ENCODE measurements around the gene TNK2. TPM values are rescaled to one million over a fixed set of nuclear protein-coding genes. Genes with fewer than 3 reads are reported as not detected.

The TNK2 gene
- polyA plus RNA-seq, 1 donor (not counting 4 experiments of a cell fraction or from before 2014, with no cell fraction given) = 15.8 TPM

DNA sequence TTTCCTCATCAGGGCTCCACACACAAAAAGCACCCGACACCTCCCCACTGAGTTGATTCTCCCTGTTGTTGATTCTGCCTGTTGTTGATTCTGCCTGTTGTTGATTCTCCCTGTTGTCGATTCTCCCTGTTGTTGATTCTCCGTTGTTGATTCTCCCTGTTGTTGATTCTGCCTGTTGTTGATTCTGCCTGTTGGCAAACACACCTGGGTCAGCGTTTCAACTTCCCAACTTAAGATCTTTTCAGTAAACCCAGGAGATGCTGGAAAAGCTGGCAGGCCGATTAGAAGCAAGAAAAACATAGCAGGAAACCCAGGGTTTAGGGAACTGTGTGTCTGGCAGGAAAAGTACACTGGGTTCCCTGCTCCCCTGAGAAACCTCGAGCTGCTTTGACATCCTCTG, 47.9 kb downstream of the TNK2 start:
- TF ChIP-seq, protein P1, sequence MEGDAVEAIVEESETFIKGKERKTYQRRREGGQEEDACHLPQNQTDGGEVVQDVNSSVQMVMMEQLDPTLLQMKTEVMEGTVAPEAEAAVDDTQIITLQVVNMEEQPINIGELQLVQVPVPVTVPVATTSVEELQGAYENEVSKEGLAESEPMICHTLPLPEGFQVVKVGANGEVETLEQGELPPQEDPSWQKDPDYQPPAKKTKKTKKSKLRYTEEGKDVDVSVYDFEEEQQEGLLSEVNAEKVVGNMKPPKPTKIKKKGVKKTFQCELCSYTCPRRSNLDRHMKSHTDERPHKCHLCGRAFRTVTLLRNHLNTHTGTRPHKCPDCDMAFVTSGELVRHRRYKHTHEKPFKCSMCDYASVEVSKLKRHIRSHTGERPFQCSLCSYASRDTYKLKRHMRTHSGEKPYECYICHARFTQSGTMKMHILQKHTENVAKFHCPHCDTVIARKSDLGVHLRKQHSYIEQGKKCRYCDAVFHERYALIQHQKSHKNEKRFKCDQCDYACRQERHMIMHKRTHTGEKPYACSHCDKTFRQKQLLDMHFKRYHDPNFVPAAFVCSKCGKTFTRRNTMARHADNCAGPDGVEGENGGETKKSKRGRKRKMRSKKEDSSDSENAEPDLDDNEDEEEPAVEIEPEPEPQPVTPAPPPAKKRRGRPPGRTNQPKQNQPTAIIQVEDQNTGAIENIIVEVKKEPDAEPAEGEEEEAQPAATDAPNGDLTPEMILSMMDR (optimal IDR thresholded peaks at IDR 0.05 in 1 of 3, IDR thresholded peaks at IDR 0.05 in 1 of 3, conservative IDR thresholded peaks at IDR 0.05 in 1 of 3; ENCODE audit: extremely low read depth in 1 of 3, insufficient read depth in 2 of 3, low read length in 3 of 3) = no peak
- TF ChIP-seq EZH2 (IDR thresholded peaks at IDR 0.05; ENCODE audit: low read length) = no peak
- H3K79me2 ChIP-seq (ENCODE audit: control insufficient read depth, insufficient read depth, low read length) = no peaks in the 10 kb centered on the region
- H3K36me3 ChIP-seq (ENCODE audit: control insufficient read depth in 2 of 2, extremely low read depth in 1 of 2, insufficient read depth in 2 of 2, low read length in 2 of 2) = peaks cover 0 to 5% of the 10 kb centered on the region in 2 experiments
- no peak overlapping the region for H3K9ac ChIP-seq (ENCODE audit: control insufficient read depth, extremely low read depth, insufficient read depth, low read length)
- H3K9me1 ChIP-seq (ENCODE audit: control insufficient read depth, extremely low read depth, insufficient read depth, low read length) = no peaks in the 10 kb centered on the region
- H3K4me1 ChIP-seq (ENCODE audit: control insufficient read depth, extremely low read depth, insufficient read depth, low read length) = peaks cover 26% of the 10 kb centered on the region
- no peak overlapping the region for H3K27ac ChIP-seq (ENCODE audit: control insufficient read depth, insufficient read depth, low read length)
- H4K20me1 ChIP-seq (ENCODE audit: control insufficient read depth, extremely low read depth, insufficient read depth, low read length) = no peaks in the 10 kb centered on the region
- FAIRE-seq (no peak), DNase-seq (ENCODE audit: low read depth, low spot score) (no peak)
- H3K4me2 ChIP-seq (ENCODE audit: control insufficient read depth, extremely low read depth, insufficient read depth, low read depth, low read length) = no peak overlapping the region
- no peaks in the 10 kb centered on the region for H3K9me3 ChIP-seq (ENCODE audit: control insufficient read depth, low read depth, low read length)
- no peak overlapping the region for H3K4me3 ChIP-seq (ENCODE audit: control insufficient read depth in 2 of 3, extremely low read depth in 1 of 3, insufficient read depth in 2 of 3, low read depth in 1 of 3, low read length in 3 of 3)
- dilution Hi-C loops (cut with MboI; ENCODE audit: extremely low pct_ligation_motif_present, low sequenced_read_pairs) = no loop called here
- H2AFZ ChIP-seq (ENCODE audit: control insufficient read depth, low read length) = peak overlapping the region; percentile 62
- H3K27me3 ChIP-seq (ENCODE audit: control insufficient read depth, extremely low read depth, insufficient read depth, low read length) = no peaks in the 10 kb centered on the region

DNA sequence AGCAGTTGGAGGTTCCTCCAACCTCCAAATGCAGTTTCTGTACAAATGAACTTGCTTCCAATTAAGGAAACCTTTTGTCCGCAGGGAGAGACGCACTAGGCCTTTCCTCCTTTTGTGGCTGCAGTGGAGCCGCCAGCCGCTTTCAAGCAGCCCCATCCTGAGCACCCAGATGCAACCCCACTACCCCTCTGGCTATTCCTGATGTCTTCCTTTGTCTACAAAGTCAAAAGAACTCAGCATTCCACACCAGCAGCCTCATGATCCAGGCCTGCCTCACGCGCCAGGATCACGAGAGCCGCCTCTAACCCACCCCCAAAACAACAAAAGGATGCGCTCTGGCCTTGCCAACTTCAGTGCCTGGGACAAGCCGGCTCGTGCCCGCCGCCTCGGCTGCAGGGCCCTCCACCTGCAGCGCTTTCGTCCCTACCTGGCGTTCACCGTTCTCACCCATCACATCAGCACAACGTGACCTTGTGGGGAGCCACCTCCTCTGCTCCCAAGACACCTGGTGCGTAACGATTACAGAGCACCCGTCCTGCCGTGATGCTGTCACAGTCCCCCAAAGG, 48.4 kb downstream of the TNK2 start:
- no peak overlapping the region for H3K27ac ChIP-seq (ENCODE audit: control insufficient read depth, insufficient read depth, low read length)
- H3K79me2 ChIP-seq (ENCODE audit: control insufficient read depth, insufficient read depth, low read length) = no peaks in the 10 kb centered on the region
- peaks cover 26% of the 10 kb centered on the region for H3K4me1 ChIP-seq (ENCODE audit: control insufficient read depth, extremely low read depth, insufficient read depth, low read length)
- peak overlapping the region; percentile 29 for H3K9ac ChIP-seq (ENCODE audit: control insufficient read depth, extremely low read depth, insufficient read depth, low read length)
- no peaks in the 10 kb centered on the region for H4K20me1 ChIP-seq (ENCODE audit: control insufficient read depth, extremely low read depth, insufficient read depth, low read length)
- H2AFZ ChIP-seq (ENCODE audit: control insufficient read depth, low read length) = peak overlapping the region; percentile 62
- H3K36me3 ChIP-seq (ENCODE audit: control insufficient read depth in 2 of 2, extremely low read depth in 1 of 2, insufficient read depth in 2 of 2, low read length in 2 of 2) = peaks cover 0 to 3% of the 10 kb centered on the region in 2 experiments
- peak overlapping the region in 1 of 3 experiments; percentile 33 for H3K4me3 ChIP-seq (ENCODE audit: control insufficient read depth in 2 of 3, extremely low read depth in 1 of 3, insufficient read depth in 2 of 3, low read depth in 1 of 3, low read length in 3 of 3)
- dilution Hi-C loops (cut with MboI; ENCODE audit: extremely low pct_ligation_motif_present, low sequenced_read_pairs) = no loop called here
- H3K9me3 ChIP-seq (ENCODE audit: control insufficient read depth, low read depth, low read length) = no peaks in the 10 kb centered on the region
- DNase-seq (ENCODE audit: low read depth, low spot score) (peak; percentile 41), FAIRE-seq (no peak)
- no peaks in the 10 kb centered on the region for H3K9me1 ChIP-seq (ENCODE audit: control insufficient read depth, extremely low read depth, insufficient read depth, low read length)
- no peaks in the 10 kb centered on the region for H3K27me3 ChIP-seq (ENCODE audit: control insufficient read depth, extremely low read depth, insufficient read depth, low read length)
- TF ChIP-seq EZH2 (IDR thresholded peaks at IDR 0.05; ENCODE audit: low read length) = no peak
- TF ChIP-seq, protein P1 (optimal IDR thresholded peaks at IDR 0.05 in 1 of 3, IDR thresholded peaks at IDR 0.05 in 1 of 3, conservative IDR thresholded peaks at IDR 0.05 in 1 of 3; ENCODE audit: extremely low read depth in 1 of 3, insufficient read depth in 2 of 3, low read length in 3 of 3) = no peak
- peak overlapping the region; percentile 75 for H3K4me2 ChIP-seq (ENCODE audit: control insufficient read depth, extremely low read depth, insufficient read depth, low read depth, low read length)

Measured in keratinocyte (primary cell).